PC-3 (cell line): ENCODE results near the gene JARID2. TPM values are rescaled to one million over a fixed set of nuclear protein-coding genes. Genes with fewer than 3 reads are reported as not detected.

Source experiments
- ATAC-seq: fragments of 200-7000 bp; cut with Tn5 transposase; 2 replicates; pipeline ENCODE4 v1.9.1; 2020; ENCODE audit warnings: mild to moderate bottlenecking, moderate library complexity
- BruUV-seq: library from RNA; stranded (reverse); fragments of 400-500 nt; replicated peaks from 2 replicates; lab custom pipeline; 2021; lab: Mats Ljungman, UMichigan
- CTCF ChIA-PET: fragments of 300-600 bp; sonication (Branson Sonifier 250); formaldehyde crosslinking; loops from one replicate; lab custom pipeline; 2022; ENCODE audit warnings: antibody characterized with exemption; lab: Charles Lee
- POLR2A ChIA-PET: fragments of 300-600 bp; sonication (Branson Sonifier 250); formaldehyde crosslinking; loops from one replicate; lab custom pipeline; 2022; ENCODE audit warnings: antibody characterized with exemption; ENCODE audit not compliant: unreplicated experiment; lab: Charles Lee
- DNase-seq: peaks from one replicate; pipeline ENCODE4 v3.0.0-alpha.2; 2015
- H2AFZ ChIP-seq: fragments of 300-600 bp; sonication (generic); 2 replicates; pipeline ENCODE4 v1.6.0; 2016; ENCODE audit warnings: antibody characterized with exemption, low read length
- H3F3A ChIP-seq: fragments of 300-600 bp; sonication (generic); one replicate; pipeline ENCODE4 v1.6.0; 2017; ENCODE audit warnings: antibody characterized with exemption, low read length, control low read depth, mild to moderate bottlenecking; ENCODE audit not compliant: unreplicated experiment
- H3K27ac ChIP-seq: fragments of 300-600 bp; sonication (generic); 2 replicates; pipeline ENCODE4 v1.5.1; 2016; ENCODE audit warnings: mild to moderate bottlenecking, low read length
- H3K27me3 ChIP-seq: fragments of 300-600 bp; sonication (generic); 2 replicates; pipeline ENCODE4 v1.6.1; 2016; ENCODE audit warnings: low read length, mixed read lengths
- H3K36me3 ChIP-seq: fragments of 300-600 bp; sonication (generic); 2 replicates; pipeline ENCODE4 v1.6.1; 2016; ENCODE audit warnings: low read depth, mixed run types, low read length, mixed read lengths
- H3K4me1 ChIP-seq: fragments of 300-600 bp; sonication (generic); 2 replicates; pipeline ENCODE4 v1.5.1; 2016; ENCODE audit warnings: low read length; ENCODE audit not compliant: insufficient read depth
- H3K4me2 ChIP-seq: fragments of 300-600 bp; sonication (generic); 2 replicates; pipeline ENCODE4 v1.6.0; 2016; ENCODE audit warnings: low read length
- H3K4me3 ChIP-seq: fragments of 300-600 bp; sonication (generic); 2 replicates; pipeline ENCODE4 v1.5.1; 2016; ENCODE audit warnings: mild to moderate bottlenecking, low read length, mixed read lengths
- H3K79me2 ChIP-seq: fragments of 300-600 bp; sonication (generic); 2 replicates; pipeline ENCODE4 v1.6.1; 2017; ENCODE audit warnings: low read length, mixed read lengths
- H3K9ac ChIP-seq: fragments of 300-600 bp; sonication (generic); 2 replicates; pipeline ENCODE4 v1.6.0; 2016; ENCODE audit warnings: mild to moderate bottlenecking, low read length
- H3K9me2 ChIP-seq: fragments of 300-600 bp; sonication (generic); replicated peaks from 2 replicates; pipeline ENCODE4 v1.6.1; 2016; ENCODE audit warnings: mixed run types, low read length, mixed read lengths
- H3K9me3 ChIP-seq: fragments of 300-600 bp; sonication (generic); 2 replicates; pipeline ENCODE4 v1.6.1; 2016; ENCODE audit warnings: low read length, mixed read lengths
- H4K20me1 ChIP-seq: fragments of 300-600 bp; sonication (generic); 2 replicates; pipeline ENCODE4 v1.6.1; 2016; ENCODE audit warnings: low read length, mixed read lengths
- CTCF ChIP-seq: fragments of 300-600 bp; sonication (generic); conservative IDR thresholded peaks from 2 replicates; pipeline ENCODE4 v1.5.1; 2017; ENCODE audit warnings: antibody characterized with exemption, low read depth, mild to moderate bottlenecking, low read length
- EZH2 ChIP-seq: fragments of 300-600 bp; sonication (generic); IDR thresholded peaks from one replicate; pipeline ENCODE4 v1.6.1; 2017; ENCODE audit warnings: antibody characterized with exemption, mild to moderate bottlenecking, low read length; ENCODE audit not compliant: unreplicated experiment
- EZH2phosphoT487 ChIP-seq: fragments of 300-600 bp; sonication (generic); IDR thresholded peaks from 2 replicates; pipeline ENCODE4 v1.6.1; 2018; ENCODE audit warnings: mild to moderate bottlenecking, antibody characterized with exemption, low read length, borderline replicate concordance
- intact Hi-C: fragments of 100-400 bp; cut with micrococcal nuclease; formaldehyde crosslinking; loops from 2 replicates; pipeline ENCODE4 v1.9.0; 2023
- total RNA-seq: library from RNA; depleted of rRNA; stranded (reverse); fragments of >200 nt; gene quantifications from 2 replicates; pipeline ENCODE4 v1.2.3, GENCODE V29; 2014

Gene JARID2
- total RNA-seq, 1 experiment from 2014 or later, result 11.0 TPM

- Histone ChIP-seq H3F3A (no peaks in the 10 kb centered on the region), H3K27me3 (no peaks in the 10 kb centered on the region), H4K20me1 (peaks cover 33% of the 10 kb centered on the region; the same call in 1 of the 2 replicates), H3K9ac (no peak overlapping the region), H3K9me2 (no peaks in the 10 kb centered on the region), H3K36me3 (no peaks in the 10 kb centered on the region), H3K27ac (no peak overlapping the region), H3K79me2 (peaks cover 95% of the 10 kb centered on the region), H2AFZ (no peak overlapping the region), H3K4me3 (no peak overlapping the region), H3K4me2 (no peak overlapping the region), H3K9me3 (no peaks in the 10 kb centered on the region), H3K4me1 (peaks cover 17% of the 10 kb centered on the region)
- no peak for DNase-seq
- intact Hi-C loops, result loop anchor here (5.0 kb wide), 1 partner anchor 43 kb away; no protein-coding TSS in a partner anchor
- TF ChIP-seq EZH2 (no peak), CTCF (no peak), EZH2phosphoT487 (no peak)
- no TSS peak for BruUV-seq
- ATAC-seq, result no peak
- ChIA-PET POLR2A (no interaction called here), CTCF (no interaction called here)
These were observed 63.9 kb downstream of the JARID2 start for GRCh38 chr6:15309611-15310283.

GRCh38 chr6:15310680-15311079 is 64.8 kb downstream of the JARID2 start:
- no peak overlapping the region for H3K4me2 ChIP-seq
- TF ChIP-seq EZH2phosphoT487 (no peak), EZH2 (no peak), CTCF (no peak)
- DNase-seq (no peak), ATAC-seq (no peak)
- no peaks in the 10 kb centered on the region for H3K9me3 ChIP-seq
- ChIA-PET CTCF (no interaction called here), POLR2A (no interaction called here)
- H3K4me1 ChIP-seq, result peaks cover 17% of the 10 kb centered on the region
- H3K9ac ChIP-seq, result no peak overlapping the region
- no peak overlapping the region for H3K27ac ChIP-seq
- intact Hi-C loops, result loop anchor here (5.0 kb wide), 1 partner anchor 42 kb away; no protein-coding TSS in a partner anchor
- H3K4me3 ChIP-seq, result no peak overlapping the region
- H2AFZ ChIP-seq, result no peak overlapping the region
- H3K79me2 ChIP-seq, result peaks cover 95% of the 10 kb centered on the region
- no peaks in the 10 kb centered on the region for H3K36me3 ChIP-seq
- BruUV-seq, result no TSS peak
- H3K27me3 ChIP-seq, result no peaks in the 10 kb centered on the region
- H3K9me2 ChIP-seq, result no peaks in the 10 kb centered on the region
- peaks cover 25% of the 10 kb centered on the region; the same call in 1 of the 2 replicates for H4K20me1 ChIP-seq
- H3F3A ChIP-seq, result no peaks in the 10 kb centered on the region

- no peaks in the 10 kb centered on the region for H3K36me3 ChIP-seq
- DNase-seq (peak; percentile 42), ATAC-seq (peak; percentile 93)
- H3K9ac ChIP-seq, result no peak overlapping the region
- no peak overlapping the region for H2AFZ ChIP-seq
- POLR2A ChIA-PET, result no interaction called here
- no peaks in the 10 kb centered on the region for H3K9me3 ChIP-seq
- no peaks in the 10 kb centered on the region for H3F3A ChIP-seq
- BruUV-seq, result no TSS peak
- CTCF ChIA-PET, result no interaction called here
- H3K79me2 ChIP-seq, result peaks cover 99% of the 10 kb centered on the region
- no peaks in the 10 kb centered on the region for H3K9me2 ChIP-seq
- no peak overlapping the region for H3K27ac ChIP-seq
- H3K4me1 ChIP-seq, result peaks cover 17% of the 10 kb centered on the region
- no peak overlapping the region for H3K4me3 ChIP-seq
- intact Hi-C loops, result loop anchor here (5.0 kb wide), 1 partner anchor 40 kb away; no protein-coding TSS in a partner anchor
- no peak overlapping the region for H3K4me2 ChIP-seq
- TF ChIP-seq EZH2phosphoT487 (no peak), EZH2 (no peak), CTCF (no peak)
- H4K20me1 ChIP-seq, result peaks cover 24% of the 10 kb centered on the region; the same call in 1 of the 2 replicates
- no peaks in the 10 kb centered on the region for H3K27me3 ChIP-seq
These were observed 66.6 kb downstream of the JARID2 start for GRCh38 chr6:15312500-15312899.
